Measurements from ENCODE around the gene ARRDC2.
"Not testable (repeated sequence)": the region's sequence is repeated elsewhere in the genome, so short reads cannot be mapped to it uniquely, and the experiment has no call there.

The ARRDC2 gene

DNA sequence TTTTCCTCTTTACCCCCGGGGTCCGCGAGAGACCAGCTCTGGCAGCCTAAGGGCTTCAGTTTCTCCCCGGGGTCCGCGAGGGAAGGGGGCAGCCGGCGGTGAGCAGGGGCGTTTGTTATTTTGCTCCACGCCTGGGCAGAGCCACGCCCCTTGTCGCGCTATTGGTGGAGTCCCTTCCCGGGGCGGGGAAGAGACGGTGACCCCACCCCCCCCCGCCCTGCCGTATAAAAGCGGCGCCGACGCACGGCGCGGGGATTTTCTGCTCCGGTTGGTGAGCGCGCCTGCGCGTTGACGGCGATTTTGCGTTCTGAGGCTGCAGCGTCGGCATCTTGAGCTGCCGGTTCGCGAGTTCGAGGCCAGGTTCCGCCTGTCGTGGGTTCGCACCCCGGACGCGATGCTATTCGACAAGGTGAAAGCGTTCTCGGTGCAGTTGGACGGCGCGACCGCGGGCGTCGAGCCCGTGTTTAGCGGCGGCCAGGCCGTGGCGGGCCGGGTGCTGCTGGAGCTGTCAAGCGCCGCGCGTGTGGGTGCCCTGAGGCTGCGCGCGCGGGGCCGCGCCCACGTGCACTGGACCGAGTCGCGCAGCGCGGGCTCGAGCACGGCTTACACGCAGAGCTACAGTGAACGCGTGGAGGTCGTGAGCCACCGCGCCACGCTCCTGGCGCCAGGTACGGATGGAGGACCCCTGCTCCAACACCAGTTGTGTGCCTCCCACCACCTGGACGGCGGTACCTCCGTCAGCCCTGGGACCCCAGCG, at the start of gene ARRDC2:
TSS of gene ARRDC2 (plus strand) at position 254 of the 757 bp plus-strand sequence. CDS start at position 395, 141 bp downstream.
- peak; percentile 83 to 92 for DNase-seq

DNA sequence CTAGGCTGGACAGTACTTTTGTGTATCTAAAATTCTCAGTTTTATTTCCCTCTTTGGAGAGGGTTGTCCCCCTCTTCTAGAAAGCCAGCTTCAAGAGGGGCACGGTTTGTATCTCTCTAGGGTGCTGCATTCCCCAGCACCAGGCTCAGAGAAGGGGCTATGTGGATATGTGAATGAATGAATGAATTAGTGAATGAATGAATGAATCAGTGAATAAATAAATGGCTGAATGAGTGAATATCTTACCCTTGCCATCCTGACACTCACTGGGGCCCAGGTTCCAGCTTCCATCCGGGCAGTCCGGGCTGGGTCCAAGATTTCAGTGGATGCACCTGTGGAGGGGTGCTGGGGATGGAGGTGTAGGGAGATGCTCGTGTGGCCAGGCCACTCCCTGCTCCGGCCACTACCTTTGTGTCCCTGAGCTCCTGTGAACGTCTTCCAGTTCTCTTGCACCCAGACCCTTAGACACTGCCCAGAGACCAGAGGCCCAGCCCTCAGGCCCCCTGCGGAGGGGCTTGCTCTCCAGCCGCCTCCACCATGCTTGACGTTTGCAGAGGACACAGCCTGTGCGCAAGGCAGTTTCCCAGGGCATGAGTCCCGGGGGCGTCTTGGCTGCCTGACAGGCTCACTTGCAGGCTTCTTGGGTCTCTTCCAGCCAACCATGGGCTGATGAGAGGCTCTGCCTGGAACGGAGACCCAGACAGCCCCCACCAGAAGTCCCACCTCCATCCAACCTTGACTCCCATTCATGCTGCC, 43.9 kb upstream of the ARRDC2 start:
- no peak for DNase-seq

GRCh38 chr19:17965370-17966128, 42.4 kb upstream of the ARRDC2 start:
- DNase-seq: no peak

DNA sequence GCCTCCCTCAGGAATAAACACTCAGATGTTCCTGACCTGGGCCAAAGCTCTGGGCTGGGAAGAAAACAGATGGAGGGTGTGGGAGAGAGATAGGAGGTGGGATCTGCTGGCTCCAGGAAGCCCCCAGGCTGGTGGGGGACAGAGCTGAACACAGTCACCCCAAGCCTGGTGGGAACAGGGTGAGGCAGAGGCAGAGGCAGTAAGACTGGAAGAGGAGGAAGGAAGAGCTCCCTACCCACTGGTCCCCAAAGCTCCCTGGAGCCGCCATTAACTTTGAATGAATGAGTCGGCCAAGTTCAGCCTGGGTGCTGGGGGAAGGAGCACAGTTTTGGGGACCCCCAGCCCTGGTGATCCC, 41.9 kb upstream of the ARRDC2 start:
- DNase-seq: no peak

DNA sequence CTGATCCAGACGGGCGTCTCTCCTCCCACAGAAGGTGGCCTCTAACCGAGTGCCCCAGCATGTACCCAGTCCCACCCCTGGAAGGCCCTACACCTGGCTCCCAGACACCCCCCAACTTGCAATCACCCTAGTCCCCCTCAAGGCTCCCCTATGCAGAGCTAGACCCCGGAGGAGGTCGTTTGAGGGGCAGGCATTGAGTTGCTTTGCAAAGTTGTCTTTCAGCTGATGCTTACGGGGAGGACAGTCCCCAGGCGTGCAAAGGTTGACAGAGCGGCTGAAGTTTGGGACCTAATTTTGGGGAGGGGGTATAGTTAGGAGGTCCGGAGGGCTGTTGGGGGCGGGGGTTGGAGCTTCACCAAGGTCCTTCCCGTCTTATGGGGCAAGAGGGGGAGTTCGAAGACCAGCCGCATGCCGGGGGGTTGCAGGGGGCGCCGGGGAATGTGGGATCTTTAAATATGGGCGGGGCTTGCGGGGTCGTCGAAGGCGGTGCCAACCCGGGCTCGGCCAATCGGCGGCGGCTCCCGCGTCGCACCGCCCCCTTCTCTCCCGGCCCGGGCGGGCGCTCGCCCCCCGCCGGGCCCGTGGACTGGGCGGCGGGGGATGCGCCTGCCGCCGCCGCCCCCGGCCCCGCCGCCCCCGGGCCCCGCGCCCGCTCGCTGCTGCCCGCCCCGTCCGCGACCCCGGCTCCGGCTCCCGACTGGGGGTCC, 41.3 kb upstream of the ARRDC2 start, which contains the start of gene KCNN1:
TSS of gene KCNN1 (plus strand) at position 558 of the 707 bp plus-strand sequence. CDS start 6,782 bp downstream, outside the sequence.
- DNase-seq: no peak

DNA sequence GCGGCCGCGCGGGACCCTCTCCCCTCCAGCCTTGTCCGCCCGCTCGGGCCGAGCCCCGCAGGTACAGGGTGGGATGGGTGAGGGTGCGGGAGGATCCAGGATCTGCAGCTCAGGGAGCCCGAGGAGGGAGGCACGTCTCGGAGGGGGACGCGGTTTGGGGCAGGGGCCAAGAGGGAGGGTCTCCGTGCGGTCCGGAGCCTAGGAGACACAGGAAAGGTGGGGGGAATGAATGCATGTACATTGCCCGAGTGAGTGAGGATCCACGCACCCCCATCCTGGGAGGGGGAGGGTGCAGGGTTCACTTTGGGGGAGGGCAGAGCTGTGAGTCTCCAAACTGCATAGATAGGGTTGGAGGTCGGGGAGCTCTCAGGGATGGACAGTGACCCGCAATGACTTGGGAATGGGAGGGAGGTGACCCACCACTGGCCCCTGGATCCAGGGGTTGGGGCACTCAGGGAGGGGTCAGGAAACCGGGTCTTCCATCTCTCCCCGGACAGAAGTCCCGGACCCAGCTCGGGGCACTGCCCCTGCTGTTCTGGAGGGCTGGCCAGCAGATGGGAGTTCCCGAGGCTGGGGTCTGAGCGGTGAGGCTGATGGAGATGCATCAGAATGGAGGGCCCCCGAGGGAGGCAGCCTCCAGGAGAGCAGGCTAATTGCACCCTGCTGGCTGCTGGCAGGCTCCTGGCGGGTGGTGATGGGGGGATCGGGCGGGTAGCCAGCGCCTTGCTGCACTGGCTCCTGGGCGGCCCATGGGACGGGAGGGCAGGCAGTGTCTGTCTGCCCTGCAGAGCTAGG, 40.5 kb upstream of the ARRDC2 start:
- no peak for DNase-seq

DNA sequence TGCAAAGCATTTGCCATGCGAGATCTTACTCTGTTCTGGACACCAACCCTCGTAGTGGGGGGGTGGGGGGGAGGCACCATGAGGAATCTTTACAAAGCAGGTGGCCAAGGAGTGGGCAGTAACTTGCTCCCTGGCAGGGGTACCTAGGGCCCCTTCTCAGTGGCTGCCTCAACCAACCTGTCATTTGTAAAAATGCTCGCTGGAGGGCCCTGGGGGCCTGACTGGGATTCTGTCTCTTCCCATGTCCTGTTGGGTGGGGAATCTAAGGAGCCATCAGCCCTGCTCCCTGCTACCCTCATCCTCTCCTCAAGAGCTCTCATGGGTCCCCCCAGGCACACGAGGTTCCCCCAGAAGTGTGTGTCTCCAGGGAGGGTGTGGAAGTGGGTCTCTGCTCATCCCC, 39.6 kb upstream of the ARRDC2 start:
- DNase-seq: no peak

GRCh38 chr19:17969096-17969792, 38.7 kb upstream of the ARRDC2 start:
- DNase-seq: no peak

- DNase-seq: no peak
Observed at GRCh38 chr19:17972230-17972629, 35.7 kb upstream of the ARRDC2 start.

GRCh38 chr19:17973759-17974158, 34.2 kb upstream of the ARRDC2 start:
- no peak for DNase-seq

DNA sequence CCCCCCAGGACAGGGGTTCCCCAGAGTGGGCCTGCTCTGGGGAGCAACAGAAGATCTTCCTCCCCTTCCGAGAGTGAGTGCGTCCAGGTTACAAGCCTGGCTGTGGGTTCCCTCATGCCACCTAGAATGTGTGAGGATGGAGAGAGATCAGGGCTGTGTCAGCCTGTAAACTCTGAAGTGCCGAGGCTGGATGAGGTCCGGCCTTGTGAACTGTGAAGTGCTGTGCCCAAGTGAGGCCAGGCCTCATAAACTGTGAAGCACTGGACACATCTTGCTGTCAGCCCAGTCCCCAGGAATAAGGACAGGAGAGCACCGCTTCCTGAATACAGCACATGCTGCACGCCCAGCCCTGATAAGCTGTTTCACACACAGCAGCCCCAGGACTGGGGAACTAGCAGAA, 33.4 kb upstream of the ARRDC2 start:
- DNase-seq: no peak

DNA sequence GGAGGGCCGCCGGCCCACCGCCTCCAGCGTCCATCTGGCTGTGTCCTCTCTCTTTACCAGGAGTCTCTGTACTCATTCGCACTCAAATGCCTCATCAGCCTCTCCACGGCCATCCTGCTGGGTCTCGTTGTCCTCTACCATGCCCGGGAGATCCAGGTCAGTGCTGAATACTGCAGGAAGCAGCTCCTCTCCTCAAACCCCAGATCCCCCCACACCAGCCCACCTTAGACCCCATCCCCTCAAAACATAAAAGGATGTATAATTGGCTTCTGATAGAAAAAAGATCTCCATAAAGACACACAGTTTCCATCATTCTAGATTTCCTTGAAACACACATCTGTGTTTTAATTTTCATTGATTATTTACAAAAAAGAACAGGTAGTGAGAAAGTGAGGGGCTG, 32.9 kb upstream of the ARRDC2 start:
- no peak for DNase-seq

- DNase-seq: peak; percentile 38 to 73
Observed at GRCh38 chr19:17977021-17977420, 30.9 kb upstream of the ARRDC2 start.

DNA sequence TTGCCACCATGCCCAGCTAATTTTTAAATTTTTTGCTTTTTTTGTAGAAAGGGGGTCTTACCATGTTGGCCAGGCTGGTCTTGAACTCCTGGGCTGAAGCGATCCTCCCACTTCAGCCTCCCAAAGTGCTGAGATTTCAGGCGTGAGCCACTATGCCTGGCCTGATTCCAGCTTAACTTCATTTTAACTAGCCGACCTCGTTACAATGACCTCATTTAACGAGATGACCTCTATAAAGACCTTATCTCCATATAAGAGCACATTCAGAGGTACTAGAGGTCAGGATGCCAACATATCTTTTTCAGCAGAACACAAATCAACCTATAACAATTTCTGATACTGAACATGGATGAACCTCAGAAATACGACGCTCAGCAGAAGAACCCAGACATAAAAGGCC, 30.5 kb upstream of the ARRDC2 start:
- no peak for DNase-seq

GRCh38 chr19:17981611-17982010, 26.4 kb upstream of the ARRDC2 start:
- DNase-seq: no peak

GRCh38 chr19:17982430-17982829, 25.5 kb upstream of the ARRDC2 start:
- no peak for DNase-seq

DNA sequence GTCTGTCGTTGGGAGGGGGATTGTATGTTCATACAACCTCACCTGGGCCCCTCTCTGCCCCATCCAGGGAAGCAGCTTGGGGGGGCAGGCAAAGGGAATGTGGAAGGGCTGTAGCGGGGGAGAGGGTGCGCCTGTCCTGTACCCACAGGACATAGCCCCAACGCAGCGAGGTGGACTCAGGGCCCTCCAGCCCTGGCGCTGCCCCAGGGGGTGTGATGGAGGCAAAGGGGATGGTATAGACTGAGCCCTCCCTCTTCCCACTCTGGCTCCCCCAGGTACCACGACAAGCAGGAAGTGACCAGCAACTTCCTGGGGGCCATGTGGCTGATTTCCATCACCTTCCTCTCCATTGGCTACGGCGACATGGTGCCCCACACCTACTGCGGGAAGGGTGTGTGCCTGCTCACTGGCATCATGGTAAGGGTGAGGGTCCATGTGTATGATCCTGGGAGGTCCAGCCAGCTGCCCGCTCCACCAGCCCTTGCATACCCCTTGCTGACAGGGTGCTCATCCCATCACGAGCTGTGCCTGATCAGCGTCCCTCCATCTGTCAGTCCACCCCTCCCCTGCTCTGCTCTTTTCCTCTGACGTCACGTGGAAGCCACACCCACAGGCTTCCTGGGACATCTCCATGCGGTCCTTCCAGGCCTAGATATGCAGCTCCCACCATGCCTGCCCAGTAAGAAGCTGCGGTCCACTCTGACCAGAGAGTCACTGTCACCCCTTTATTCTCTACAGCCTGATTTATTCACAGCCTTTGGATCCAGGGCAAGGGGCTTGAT, 22.7 kb upstream of the ARRDC2 start:
- no peak for DNase-seq

- not testable (repeated sequence) for DNase-seq
Observed at GRCh38 chr19:17986569-17986968, 21.4 kb upstream of the ARRDC2 start.

GRCh38 chr19:17988161-17988560, 19.8 kb upstream of the ARRDC2 start:
- no peak for DNase-seq

DNA sequence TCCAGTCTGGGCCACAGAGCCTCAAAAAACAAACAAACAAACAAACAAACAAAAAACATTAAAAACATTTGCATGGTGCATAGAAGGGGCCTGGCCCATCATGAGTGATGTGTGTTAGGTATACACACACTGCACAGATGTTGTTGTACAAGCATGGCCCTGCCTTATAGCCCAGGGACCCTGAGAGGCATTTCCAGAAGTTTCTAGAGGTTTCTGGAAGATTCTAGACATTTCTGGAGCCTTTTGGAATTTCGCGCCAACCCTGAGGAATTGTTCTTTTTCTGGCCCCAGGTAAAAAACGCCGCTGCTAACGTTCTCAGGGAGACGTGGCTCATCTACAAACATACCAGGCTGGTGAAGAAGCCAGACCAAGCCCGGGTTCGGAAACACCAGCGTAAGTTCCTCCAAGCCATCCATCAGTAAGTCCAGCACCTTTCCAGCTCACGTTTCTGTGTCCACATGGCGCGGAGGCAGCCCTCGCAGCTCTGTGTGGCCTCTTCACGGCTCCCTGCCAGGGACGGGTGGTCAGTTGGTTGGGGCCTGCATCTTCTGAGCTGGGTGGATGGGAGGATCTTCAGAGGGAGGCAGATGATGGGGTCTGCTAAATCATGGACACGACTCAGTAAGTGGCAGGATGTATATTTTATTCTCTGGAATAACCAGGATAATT, 18.4 kb upstream of the ARRDC2 start:
- no peak for DNase-seq

Measured in inflammatory macrophage treated with lipopolysaccharide for 1 hour (primary cell).